GM18858 (cell line): ENCODE data around the gene PPP1R12B.
"Not testable (repeated sequence)": the region's sequence is repeated elsewhere in the genome, so short reads cannot be mapped to it uniquely, and the experiment has no call there.

Source experiments
- ATAC-seq: cut with Tn5 transposase; IDR thresholded peaks from one replicate; pipeline ENCODE4 v1.9.1; 2021; ENCODE audit not compliant: unreplicated experiment

Gene PPP1R12B

DNA sequence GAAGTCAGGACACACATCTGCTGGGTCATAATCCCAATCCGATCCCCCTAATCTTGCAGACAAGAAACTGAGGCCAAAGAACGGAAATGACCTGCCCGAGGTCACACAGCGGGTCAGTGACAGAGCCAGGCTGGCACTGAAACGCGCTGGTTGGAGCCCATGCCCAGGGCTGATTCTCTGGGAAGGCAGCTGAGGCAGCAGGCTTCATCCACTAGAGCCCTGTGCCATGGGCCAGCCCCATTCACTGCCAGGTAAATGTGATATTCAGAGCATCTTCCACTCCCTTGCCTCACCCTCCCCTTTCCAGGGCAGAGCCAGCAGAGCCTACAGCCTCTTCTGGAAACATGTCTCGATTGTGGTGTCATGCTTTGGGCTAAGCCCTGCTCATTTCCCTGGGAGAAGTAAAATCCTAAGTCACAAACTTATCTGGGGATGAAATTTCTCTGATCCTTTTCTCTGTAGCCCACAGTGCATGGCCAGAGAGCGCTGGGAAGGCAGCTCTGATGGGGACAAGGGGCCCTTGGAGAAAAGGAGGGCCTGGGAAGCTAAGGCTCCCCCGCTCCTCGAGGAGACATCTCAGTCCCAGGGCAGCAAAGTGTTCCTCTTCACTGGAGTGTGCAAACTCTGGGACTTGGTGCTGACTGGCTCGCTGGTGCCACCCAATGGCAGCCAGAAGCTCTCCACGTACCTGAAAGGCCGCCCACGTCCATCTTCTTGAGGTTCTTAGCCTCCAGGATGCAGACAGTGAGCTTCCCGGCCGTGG, 251.4 kb downstream of the PPP1R12B start:
- ATAC-seq: no peak

DNA sequence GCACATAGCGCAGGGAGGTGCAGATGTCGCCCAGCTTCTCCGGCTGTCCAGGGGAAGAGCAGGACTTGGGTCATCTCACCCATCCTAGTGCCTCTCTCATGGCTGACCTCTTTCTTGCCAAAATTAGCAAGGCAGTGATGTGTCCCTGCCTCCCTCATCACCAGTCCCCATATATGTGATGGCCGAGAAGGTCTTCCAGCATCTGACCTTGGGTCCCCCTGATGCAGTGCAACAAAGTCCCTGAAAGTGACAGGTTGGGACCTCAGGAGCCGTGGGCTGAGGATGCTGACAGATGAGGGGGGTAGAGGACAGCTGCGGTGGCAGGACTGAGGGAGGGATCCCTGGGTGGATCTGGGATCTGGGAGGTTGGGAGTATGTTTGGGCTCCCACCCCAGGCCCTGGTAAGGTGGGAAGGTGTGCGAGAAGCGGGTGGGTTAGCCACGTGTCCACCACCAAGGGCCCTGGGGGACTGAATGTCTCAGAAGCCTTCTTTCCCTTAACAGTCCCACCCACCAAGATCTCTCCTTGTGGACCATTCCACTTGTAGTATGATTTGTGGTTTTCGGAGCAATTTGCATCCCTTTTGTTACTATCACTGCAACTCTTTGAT, 252.0 kb downstream of the PPP1R12B start:
- ATAC-seq: no peak

DNA sequence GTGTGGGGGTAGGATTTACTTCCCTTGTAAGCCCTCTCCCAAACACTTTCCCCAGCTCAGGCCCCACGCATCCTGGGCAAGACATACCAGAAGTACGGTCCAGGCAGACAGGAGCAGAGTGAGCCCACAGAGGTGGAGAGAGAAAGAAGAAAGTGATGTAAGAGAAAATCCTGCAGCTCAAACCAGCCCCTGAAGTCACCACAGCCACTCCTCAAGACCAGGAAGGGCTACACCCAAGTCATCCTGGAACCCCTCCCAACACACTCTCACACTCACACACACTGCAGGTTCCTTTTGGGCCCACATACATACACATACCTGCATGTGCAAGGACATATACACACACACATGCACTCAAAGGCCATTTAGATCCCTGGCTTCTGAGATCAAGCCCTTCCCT, 254.9 kb downstream of the PPP1R12B start:
- no peak for ATAC-seq

DNA sequence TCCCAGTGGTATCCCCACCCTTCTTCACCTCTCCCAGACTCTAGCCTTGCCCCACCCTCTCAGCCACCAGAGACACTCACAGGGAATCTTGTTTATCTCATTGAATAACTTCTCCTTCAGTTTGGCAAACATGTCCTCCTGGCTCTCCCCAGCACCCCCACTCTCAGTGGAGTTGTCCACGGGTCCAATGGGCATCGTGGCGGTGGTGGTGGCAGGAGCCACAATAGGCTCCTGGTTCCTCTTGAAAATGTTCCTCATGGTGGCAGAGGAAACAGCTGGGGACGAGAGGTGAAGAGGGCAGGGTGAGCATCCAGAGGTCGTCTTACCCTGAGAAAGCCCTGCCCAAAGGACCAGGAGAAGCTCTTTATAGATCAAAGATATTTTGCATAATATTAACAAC, 257.0 kb downstream of the PPP1R12B start:
- ATAC-seq: no peak

DNA sequence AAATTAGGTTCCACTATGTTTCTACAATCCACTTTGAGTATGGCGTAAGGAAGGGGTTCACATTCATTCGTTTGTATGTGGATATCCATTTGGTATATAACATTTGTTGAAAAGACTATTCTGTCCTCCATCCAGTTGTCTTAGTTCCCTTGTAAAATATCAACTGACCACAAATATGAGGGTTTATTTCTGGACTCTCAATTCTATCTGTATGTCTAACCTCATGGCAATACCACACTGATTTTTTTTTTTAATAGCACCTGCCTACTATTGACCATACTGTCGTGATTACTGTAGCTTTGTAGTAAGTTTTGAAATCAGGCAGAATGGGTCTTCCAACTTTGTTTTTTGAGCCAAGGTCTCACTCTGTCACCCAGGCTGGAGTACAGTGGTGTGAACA, 263.5 kb downstream of the PPP1R12B start:
- not testable (repeated sequence) for ATAC-seq

DNA sequence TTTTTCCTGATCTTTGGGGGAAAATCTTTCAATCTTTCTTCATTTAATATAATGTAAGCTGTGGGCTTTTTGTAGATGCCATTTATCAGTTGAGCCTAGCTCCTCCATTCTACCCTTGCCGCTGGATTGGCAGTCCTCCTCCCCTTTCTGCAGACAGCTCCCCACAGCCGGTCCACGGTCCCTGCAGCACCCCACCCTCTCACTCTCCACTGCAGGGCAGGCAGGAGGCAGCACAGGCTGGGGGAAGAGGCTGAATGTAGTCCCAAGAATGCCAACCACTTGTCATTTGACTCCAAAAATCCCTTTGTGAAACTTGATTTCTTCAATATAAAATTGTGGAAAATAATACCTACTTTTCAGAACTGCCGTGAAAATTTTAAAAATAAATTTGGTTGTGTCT, 265.1 kb downstream of the PPP1R12B start:
- no peak for ATAC-seq

DNA sequence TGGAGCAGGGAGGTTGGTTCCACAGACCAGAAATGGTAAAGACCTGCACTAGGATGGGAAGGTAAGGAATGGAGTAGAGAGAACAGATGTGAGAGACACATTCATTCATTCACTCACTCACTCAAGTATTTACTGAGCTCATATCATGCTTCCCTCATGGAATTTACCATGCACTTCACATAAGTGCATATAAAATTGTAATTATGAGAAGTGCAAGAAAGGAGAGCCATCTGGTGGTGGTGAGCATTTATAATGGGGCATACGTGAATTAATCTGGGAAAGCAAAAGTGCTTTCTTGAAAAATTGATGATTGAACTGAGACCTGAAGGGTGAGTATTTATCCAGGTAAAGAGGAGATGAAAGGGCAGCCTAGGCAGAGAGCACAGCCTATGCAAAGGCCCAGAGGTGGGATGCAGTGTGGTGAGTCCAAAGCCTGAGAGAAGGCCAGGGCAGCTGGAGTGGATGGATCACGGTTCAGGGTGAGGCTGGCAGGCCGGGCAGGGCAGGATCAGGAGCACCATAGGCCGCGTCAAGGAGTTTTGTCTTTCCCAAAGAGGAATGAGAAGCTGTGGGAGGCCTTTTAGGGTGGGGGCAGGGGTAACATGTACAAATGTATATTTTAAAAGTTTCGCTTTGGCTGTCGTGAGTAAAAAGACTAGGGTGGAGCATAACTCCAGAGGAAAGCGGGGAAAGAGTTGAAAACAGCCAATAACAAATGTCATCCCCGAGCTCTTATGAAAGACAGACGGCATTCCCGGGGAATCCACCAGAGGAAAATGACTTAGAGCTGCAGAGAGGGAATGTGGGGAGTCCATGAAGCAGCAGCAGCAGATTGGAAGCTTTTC, 266.1 kb downstream of the PPP1R12B start:
- not testable (repeated sequence) for ATAC-seq

DNA sequence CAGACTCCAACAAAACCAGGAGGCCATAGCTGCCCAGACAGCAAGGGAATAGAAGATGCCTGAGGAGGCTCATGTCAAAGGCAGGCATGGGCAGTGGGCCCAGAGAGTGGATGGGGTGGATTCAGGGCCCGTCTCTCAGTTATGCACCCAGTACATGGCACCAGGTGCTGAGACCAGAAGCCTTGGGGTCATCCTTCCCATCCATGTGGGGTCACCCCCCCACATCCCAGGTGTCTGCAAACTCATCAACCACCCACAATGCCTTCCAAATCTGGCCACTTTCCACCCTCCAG, 266.7 kb downstream of the PPP1R12B start:
- not testable (repeated sequence) for ATAC-seq

DNA sequence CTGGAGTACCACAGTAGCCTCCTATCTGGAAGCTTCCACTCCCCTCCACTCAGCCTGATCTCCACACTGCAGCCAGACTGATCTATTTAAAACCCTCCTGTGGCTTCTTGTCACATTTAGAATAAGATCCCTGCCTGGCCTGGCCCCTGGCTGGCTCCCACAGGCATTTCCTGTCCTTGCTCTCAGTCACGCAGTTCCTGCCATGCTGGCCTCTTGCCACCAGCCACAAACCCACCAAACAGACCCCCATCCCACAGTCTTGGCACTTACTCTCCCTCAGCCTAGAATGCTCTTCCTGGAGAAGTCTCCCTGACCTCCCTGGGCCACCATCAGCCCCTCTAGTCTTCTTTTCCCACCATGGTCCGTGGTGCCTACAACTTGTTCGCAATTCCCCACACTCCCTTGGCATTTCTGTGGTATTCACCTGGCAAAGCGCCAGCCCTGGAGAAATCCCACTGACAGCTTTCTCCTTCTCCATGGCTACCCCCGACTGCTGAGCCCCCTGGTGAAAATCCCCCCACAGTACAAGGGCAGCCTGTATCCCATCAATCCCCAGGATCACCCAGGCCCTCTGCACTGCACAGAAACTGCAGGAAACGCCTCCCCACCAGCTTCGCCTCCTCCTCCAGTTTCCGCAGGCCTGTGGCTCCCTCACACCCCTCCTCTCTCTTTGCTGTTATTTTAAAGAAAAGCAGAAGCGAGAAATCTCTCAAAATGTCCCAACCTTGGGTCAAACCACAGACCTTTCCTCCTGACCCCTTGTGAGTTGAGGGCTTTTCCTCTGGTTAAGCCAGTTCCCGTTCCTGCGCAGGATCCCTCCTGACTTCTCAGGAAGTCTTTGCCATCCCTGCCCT, 267.2 kb downstream of the PPP1R12B start:
- no peak for ATAC-seq

DNA sequence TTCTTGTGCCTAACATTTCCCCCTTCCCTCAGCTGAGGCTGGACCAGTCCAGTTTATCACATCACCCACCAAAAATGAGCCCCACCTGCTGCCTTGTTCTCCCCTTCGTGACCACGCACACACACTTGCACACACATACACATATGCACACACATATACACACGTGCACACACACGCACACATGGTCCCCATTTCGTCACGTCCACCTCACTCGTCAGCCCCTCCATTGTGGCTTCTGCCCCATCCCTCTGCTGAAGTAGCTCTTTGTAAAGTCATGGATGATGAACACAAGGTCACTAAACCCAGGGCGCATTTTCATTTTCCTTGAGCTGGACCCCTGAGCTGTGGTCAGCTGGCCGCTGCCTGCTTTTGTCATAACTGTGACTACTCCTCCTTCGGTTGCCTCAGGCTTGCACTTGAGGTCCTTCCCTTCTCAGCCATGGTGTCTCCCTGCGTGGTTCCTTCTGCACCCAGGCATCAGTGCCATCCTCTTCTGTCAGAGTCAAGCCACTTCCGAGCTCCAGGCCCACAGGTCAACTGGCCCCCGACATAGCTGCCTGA, 267.9 kb downstream of the PPP1R12B start:
- ATAC-seq: no peak

DNA sequence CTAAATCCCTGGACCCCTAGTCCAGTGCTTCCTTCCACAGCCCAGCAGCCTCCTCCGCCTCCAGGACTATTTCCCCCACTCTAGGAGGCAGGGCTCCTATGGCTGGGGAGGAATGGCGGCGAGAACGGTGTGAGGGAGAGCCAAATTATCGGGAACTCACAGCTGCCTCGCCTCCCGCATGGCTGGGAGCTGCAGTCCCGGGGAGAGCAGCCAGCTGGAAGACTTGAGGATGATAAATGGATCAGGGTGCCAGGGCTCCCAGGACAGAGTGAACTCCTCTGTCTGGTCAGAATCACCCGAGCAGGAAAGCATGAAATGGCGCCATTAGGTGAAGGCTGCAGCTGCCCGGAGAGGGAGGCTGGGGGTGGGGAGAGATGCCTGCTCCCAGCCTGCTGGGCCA, 270.5 kb downstream of the PPP1R12B start:
- ATAC-seq: not testable (repeated sequence)

DNA sequence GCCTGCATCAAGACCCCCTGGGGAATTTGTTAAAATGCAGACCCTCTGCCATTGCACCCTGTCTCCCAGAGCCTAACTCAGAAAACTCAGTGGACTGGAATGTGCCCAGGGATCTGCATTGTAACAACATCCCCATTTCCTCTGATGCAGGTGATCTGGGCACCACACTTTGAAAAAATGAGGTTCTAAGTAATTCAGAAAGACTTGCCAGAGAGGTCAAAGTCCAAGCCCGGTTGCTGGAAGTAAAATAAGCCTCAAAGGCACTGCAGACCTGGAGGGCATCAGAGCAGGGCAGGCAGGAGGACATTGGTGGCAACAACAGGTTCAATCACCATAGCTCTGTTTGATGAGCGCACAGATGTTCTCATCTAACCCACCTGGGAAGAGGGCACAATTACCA, 271.0 kb downstream of the PPP1R12B start:
- ATAC-seq: no peak

DNA sequence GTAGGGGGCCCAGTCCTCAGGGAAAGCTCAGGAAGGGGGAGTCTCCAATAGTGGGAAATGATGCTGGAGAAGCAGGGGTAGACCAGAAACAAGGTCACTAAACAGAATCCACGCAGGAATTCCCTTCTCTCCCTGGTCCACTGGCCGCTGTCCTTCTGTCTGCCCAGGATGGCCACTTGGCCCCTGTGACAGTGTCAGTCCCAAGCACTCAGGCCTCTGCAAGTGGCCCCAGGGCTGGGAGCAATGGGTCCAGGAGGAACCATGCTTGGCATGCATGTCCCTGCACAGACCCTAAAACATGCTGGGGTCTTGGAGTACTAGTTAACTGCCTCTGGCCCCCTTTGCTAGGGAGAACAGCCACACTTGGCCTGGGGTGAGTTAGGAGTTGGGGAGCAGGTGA, 271.5 kb downstream of the PPP1R12B start:
- not testable (repeated sequence) for ATAC-seq

DNA sequence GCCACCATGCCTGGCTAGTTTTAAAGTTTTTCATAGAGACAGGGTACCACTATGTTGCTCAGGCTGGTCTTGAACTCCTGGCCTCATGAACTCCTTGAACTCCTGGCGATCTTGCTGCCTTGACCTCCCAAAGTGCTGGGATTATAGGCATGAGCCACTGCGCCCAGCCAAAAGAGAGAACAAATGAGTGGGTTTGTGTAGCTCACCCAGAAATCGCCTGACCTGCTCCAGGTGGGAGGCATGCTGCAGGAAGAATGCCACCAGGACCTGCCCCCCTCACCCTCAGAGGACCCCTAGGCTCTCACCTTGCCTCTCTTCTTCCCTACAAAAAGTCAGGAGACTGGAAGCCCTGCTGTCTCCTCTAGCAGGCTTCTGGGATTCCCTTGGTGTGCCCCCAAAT, 272.9 kb downstream of the PPP1R12B start:
- ATAC-seq: no peak

DNA sequence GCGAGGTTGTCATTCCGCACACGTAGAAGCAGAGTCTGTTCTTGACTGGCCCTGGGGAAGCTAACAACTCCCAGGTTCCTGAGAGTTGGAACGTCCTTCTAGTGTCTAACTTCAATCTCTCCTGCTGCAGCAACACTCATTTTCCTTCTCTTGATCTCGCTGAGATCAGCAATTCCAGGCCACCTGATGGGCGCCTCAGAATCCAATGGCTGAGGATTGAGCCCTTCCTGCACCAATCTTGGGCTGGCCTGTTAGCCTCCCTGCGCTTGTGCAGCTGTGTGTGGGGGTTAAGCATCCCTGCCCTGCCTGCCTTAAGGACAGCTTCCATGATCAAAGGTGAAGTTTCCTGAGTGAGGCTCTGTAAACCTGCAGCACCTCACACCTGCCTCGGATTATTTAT, 273.9 kb downstream of the PPP1R12B start:
- no peak for ATAC-seq

DNA sequence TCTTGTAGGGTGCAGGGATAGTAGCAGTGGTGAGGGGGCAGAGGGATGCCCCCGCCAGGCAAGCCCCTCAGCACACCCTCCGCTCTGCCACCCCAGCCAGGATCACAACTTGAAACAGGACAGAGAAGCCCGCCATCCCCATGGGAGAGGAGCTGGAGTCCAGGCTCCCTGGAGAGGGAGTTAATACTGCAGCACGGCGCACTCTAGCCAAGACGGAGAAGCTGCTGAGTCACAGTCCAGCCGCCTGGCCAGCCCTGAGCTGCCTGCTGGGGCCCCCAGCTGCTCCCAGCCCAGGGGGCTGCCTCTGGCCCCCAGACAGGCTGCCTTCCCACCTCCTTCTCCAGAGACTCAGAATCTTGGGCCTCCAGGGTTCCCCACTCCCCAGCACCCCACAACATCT, 274.6 kb downstream of the PPP1R12B start:
- ATAC-seq: no peak

DNA sequence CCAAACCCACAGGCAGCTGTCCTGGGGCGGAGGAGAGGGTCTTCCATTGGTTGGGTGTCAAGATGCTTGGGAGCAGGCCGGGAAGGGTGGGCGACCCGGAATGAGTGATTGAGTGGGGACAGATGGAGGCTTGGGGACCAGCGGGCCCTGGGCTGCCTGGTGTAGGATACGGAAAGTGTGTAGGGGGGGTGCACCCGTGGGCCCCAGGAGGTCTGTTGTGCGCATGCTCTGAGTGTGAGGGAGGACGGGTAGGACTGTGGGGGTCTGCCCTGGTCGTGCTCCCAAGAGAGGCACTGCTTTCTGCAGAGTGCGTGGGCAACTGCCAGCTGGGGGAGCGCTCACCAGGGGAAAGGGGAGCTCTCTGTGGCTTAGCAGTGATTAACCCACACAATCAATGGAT, 275.0 kb downstream of the PPP1R12B start:
- not testable (repeated sequence) for ATAC-seq

DNA sequence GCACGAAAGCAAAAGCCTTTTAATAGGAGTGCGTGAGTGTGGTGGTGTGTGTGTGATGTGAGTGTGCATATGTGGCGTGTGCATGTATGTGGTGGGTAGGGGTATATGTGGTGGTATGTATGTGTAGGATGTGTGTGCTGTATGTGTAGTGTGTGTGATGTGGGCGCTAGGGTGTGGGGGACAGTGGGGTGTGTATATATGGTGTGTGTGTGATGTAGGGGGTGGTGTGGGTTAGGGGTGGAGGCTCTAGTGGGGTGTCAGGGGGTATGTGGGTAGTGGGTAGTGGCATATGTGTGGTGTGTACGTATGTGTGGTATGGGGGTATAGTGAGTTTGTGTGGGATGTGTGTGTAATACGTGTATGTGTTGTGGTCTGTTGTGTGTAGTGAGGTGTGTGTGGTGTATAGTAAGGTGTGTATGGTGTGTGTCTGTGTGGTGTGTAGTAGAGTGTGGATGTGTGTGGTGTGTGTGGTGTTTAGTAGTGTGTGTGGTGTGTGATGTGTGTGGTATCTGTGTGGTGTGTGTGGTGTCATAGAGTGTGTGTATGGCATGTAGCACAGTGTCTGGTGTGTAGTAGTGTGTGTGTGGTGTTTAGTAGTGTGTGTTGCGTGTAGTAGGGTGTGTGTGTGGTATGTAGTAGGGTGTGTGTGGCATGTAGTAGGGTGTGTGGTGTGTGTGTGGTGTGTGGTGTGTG, 275.7 kb downstream of the PPP1R12B start:
- ATAC-seq: no peak

DNA sequence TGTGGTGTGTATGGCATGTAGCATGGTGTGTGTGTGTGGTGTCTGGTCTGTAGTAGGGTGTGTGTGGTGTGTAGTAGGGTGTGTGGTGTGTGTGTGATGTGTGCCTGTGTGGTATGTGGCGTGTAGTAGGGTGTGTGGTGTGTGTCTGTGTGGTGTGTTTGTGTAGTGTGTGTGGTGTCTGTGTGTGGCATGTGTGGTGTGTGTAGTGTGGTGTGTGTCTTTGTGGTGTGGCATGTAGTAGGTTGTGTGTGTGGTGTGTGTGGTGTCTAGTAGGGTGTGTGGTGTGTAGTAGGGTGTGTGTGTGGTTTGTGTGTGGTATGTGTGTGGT, 276.2 kb downstream of the PPP1R12B start:
- ATAC-seq: no peak
